D341Med (cell line): ENCODE data around the gene SLC19A1.

Experiments used
- DNase-seq: peaks from one replicate; pipeline ENCODE4 v3.0.0; 2012; ENCODE audit warnings: low spot score

Gene SLC19A1

GRCh38 chr21:45558044-45558721 is 15.9 kb upstream of the SLC19A1 start:
- DNase-seq = peak; percentile 21

DNA sequence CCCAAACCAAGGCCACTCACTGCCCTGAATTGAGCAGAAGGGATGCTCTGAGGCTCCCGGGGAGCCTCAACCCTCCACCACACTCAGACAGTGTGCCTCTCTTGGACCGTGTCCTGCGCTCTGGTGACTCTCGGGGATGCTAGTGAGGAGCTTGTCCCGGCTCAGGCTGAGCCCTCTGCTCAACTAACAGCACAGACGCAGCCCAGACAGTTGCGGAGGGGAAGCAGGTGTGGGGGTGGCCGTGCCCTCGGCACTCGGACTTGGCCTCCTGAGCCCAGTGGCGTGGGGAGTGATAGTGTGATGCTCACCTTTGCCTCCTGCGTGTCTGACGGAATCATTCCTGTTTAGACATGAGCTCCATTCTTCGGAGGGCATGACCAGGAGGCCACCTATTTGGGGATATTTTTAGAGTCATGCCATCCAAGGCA is 15.4 kb upstream of the SLC19A1 start:
- DNase-seq = no peak

DNA sequence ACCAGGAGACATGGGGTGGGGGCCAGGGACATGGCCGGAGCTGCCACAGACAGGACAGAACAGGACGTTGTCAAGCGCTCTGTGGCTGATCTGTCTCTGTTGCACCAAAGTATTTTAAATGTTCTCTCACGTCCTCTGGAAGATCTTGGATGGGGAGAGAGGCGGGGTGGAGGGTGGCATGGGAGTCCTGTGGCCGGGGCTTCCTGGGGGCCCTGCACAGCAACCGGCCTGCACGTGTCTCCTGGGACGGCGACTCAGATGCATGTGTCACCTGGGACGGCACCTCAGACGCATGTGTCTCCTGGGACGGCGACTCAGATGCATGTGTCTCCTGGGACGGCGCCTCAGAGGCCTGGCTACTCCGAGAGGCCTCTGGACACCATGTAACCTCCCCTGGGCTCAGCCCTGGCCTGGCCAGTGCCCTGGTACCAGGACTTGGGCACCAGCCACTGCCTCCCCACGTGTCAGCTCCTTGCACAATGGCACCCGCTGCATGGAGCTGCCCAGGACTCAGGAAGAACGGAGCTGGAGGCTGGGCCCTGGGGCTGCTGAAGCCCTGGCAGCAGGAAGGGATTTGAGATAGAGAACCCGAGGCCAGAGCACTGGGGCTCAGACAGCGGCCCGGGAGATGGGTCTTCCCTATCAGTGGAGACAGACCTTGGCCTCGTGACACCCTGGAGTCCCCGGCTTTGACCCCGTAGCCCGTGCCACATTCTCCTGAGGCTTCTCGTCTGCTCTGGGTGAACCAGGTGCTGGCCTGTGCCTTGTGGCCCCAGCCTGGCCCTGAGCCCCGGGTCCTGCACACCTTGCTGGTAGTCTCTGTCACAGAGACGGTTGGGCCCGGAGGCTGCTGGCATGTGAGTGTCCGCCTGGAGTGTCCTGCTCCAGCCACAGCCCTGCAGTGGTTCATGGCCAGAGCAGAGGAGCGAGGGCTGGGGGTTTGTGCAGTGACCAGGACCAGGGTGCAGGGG is 14.7 kb upstream of the SLC19A1 start:
- no peak for DNase-seq

DNA sequence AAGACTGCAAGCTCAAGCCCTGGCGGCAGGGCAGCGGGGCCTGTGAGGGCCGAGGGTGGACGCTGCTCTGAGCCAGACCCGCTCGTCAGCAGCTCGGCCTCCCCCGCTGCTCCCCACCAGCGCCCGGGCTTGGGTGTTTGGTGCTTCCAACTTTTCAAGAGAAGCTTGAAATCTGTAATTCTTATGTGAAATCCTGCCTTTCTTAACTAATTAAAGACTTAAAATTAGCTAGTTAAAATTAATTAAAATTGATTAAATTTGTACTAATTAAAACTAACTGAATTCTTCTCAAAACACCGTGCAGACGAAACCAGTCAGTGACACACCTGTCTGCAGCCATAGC is 14.0 kb upstream of the SLC19A1 start:
- DNase-seq = no peak

GRCh38 chr21:45555557-45556301 is 13.5 kb upstream of the SLC19A1 start:
- peak; percentile 92 for DNase-seq

GRCh38 chr21:45555251-45555556 is 13.0 kb upstream of the SLC19A1 start:
- no peak for DNase-seq

DNA sequence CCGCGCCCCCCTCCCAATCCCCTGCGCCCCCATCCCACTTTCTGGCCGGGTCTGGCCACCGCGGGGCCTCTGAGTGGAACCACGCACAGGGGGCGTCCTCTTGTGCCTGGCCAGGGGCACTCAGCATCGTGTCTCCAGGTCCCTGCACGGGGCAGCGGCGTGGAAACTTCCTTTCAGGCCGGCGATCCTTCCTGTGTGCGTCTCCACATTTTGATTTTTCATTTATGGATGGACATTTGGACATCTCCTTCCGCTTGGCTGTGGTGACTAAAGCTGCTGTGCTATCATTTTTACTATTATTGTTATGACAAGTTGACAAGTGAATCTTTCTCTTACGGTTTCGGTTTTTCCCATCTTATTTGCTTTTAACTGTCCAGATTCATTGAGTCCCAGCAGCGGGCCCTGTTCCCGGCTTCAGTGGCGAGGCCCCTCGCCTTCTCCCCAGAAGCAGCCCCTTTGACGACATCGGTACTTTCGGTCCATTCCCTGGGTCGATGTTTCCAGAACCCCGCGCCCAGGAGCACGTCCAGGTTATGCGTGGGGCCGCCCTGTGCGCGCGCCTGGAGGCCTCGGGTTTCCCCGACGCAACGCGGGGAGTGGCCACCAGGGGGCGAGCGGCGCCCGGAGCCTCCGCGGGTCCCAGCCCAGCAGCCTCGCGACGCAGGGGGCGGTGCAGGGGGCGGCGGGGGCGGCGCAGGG is 12.4 kb upstream of the SLC19A1 start:
- DNase-seq = peak; percentile 96

DNA sequence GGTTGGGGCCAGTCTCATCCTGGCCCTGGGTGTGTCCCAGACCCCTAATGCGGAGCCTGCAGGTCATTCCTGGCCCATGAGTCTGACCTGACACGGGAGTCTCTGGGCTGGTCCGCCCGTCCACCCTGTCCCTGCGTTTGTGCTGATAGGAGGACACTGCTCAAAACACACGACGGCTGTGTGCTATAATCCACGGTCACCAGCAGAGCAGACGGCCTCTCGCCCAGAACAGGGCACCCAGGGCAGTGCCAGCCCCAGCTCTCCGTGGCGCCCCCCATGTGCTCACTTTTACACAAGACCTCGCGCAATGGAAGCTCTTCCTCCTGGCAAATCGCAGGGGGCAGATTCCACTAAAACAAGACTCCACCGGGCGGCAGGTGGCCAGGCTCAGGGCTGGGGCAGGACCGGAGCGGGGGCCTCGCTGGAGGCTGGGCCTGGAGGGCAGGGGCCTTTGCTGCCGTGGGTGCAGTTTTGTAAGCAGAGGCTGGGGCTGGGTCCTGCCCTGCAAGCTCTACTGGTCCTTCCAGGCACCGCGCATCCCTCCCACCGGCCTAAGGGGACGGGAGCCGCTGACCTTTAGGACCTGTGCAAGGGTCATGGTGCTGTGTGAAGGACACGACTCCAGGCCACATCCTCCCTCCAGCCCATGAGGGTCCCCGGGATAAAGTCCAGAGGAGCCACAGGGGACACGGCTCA is 10.6 kb upstream of the SLC19A1 start:
- no peak for DNase-seq

- DNase-seq = no peak
Measured at GRCh38 chr21:45551783-45552695, 9.8 kb upstream of the SLC19A1 start.

DNA sequence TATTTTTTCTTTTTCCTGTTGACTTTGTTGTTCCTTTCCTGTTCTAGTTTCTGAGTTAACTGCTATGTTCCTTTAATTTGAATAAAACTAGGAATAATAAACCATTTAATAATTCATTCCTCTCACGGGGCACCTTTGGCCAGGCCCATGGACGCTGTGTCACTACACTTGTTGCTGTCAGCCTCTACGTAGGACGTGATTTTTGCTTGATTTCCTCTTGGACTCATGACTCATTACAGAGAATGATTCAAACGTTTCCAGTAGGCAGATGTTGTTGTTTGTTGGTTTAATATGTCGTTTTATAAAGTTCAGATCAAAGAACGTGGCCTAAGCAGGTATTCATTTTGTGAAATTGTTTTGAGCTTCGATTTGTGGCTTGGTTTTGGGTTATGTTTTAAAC is 9.1 kb upstream of the SLC19A1 start:
- no peak for DNase-seq

GRCh38 chr21:45550522-45551210 is 8.4 kb upstream of the SLC19A1 start:
- DNase-seq = no peak

DNA sequence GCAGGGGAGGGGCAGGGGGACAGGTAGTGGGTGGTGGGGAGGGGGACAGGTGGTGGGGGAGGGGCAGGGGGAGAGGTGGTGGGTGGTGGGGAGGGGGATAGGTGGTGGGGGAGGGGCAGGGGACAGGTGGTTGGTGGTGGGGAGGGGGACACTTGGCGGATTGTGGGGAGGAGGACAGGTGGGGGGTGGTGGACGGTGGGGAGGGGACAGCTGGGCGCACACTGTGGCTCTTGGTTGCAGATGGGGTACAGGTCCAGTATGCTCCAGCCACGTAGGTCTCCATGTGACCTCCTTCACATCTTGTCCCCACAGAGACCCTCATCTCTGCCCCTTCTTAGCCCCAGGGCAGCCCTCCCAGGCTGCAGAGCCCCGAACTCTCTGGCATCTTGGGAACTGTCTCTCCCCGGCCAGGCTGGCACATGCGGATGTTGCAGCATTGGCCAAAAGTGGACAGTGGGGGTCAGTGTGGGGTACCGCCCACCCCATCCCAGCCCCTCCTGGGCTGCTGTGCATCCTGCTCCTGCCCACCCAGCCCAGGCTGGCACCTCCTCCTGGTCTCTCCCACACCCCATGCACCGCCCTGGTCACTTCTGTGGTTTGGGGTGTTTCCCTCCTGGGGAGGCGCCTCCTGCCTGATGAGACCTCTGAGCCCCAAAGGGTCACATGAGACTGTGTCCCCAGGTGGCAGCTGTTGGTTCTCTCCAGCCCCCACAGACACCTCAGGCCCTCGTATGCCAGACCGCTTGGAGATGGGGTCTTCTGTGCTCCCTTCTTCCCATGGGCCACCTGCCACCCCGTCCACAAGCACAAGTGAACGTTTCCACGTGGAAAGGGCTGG is 7.6 kb upstream of the SLC19A1 start:
- DNase-seq = no peak

DNA sequence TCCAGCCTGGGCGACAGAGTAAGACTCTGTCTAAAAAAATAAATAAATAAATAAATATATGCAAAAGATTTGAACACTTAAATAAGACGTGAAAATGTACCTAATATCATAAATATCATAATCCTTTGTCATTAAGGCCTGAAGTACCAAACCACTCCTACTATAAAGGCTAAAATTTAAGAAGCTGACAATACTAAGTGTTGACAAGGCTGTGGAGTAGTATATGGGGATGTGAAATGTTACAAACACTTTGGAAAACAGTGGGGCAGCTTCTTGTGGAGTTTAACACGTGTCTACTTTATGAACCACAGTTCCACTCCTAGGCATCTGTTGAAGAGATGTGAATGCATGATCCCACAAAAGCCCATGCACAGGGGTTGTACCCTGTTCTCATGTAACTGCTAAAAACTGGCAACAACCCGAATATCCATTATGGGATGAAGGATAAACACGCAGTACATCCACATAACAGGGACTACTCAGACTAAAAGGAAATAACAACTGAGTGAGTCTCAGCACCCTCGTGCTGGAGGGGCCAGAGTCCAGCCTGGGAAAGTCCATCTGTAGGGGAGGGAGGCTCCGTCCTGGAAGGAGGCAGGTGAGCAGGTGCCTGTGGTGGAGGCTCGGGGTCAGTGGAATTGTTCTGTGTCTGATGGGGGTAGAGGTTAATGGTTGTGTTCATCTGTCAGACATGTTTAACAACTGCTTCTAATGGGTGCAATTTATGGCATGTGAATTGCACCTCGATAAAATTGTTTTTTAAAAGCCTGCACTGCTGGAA is 6.7 kb upstream of the SLC19A1 start:
- no peak for DNase-seq

GRCh38 chr21:45547545-45547900 is 5.3 kb upstream of the SLC19A1 start:
- no peak for DNase-seq

GRCh38 chr21:45546636-45547544 is 4.7 kb upstream of the SLC19A1 start:
- peak; percentile 5 for DNase-seq

DNA sequence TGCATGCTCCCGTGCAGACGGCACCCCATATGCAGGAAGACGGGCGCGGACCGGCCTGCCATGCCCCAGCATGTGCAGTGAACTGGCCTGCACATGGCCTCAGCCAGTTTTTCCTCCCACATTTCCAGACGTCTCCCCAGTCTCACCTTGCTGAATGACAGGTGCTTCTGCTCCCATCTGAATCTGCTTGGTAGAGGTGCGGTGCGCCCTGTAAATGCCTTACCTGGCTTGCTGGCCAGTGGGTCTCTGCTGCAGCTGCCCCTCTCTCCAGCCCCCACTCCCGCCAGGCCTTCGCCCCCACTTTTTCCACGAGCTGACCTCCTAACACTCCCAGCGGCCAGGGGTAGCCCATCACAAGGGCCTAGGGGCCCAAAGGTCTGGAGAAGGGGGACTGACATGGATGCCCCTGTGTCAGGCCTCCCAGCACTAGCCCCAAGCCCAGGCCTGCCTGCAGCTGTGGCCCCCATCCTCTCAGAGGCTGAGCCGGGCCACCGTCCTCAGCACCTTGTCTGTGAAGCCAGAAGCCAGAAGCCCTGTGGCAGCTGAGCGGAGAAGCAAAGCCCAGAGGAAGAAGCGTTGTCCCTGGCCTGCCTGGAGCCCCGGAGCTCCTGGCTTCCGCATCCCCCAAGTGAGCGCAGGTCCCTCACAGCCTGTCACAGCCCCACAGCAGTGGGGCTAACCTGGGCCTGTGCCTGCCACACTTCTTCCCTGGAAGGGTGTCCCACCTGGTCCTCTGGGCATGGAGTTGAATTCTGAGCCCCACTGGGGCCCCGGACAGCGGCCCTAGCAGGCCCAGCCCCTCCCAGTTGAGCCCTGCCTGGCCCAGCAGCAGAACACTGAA is 3.7 kb upstream of the SLC19A1 start:
- DNase-seq = peak; percentile 20
